Activated T-helper 9 cell treated with anti-CD3 and anti-CD28 coated beads, Interleukin-2, amount 50 U/mL, for 16 hours (primary cell): ENCODE results near the gene SLC35E2B.

ENCODE experiments used
- DNase-seq: peaks from one replicate; pipeline ENCODE4 v3.0.0-alpha.2; 2020; ENCODE audit warnings: low read depth

SLC35E2B gene

GRCh38 chr1:1623631-1624442 lies 68.8 kb downstream of the SLC35E2B start:
- DNase-seq = no peak

GRCh38 chr1:1623181-1623630 lies 69.4 kb downstream of the SLC35E2B start:
- no peak for DNase-seq

- DNase-seq = no peak
Observed at GRCh38 chr1:1622788-1623094, 69.9 kb downstream of the SLC35E2B start.

- DNase-seq = no peak
Observed at GRCh38 chr1:1622010-1622787, 70.4 kb downstream of the SLC35E2B start.

GRCh38 chr1:1621173-1622009 lies 71.2 kb downstream of the SLC35E2B start:
- DNase-seq = no peak

- no peak for DNase-seq
Observed at GRCh38 chr1:1620433-1621139, 72.0 kb downstream of the SLC35E2B start.

- no peak for DNase-seq
Observed at GRCh38 chr1:1619917-1620361, 72.7 kb downstream of the SLC35E2B start.

GRCh38 chr1:1618396-1619068 lies 74.1 kb downstream of the SLC35E2B start:
- DNase-seq = no peak

GRCh38 chr1:1617925-1618324 lies 74.7 kb downstream of the SLC35E2B start:
- DNase-seq = no peak

GRCh38 chr1:1617516-1617915 lies 75.1 kb downstream of the SLC35E2B start:
- no peak for DNase-seq

- DNase-seq = no peak
Observed at GRCh38 chr1:1616838-1617237, 75.8 kb downstream of the SLC35E2B start.

GRCh38 chr1:1616045-1616790 lies 76.4 kb downstream of the SLC35E2B start:
- DNase-seq = peak; percentile 34

- peak; percentile 96 for DNase-seq
Observed at GRCh38 chr1:1615256-1616044, 77.1 kb downstream of the SLC35E2B start, which contains the start of gene MIB2. TSS of gene MIB2 (plus strand) at chr1:1615500. CDS start at chr1:1623453, 7,953 bp downstream.

- no peak for DNase-seq
Observed at GRCh38 chr1:1614954-1615255, 77.7 kb downstream of the SLC35E2B start.

- DNase-seq = peak; percentile 49
Observed at GRCh38 chr1:1614204-1614953, 78.2 kb downstream of the SLC35E2B start.

GRCh38 chr1:1613509-1614082 lies 79.0 kb downstream of the SLC35E2B start:
- DNase-seq = no peak

- DNase-seq = no peak
Observed at GRCh38 chr1:1612104-1612400, 80.5 kb downstream of the SLC35E2B start.

- DNase-seq = no peak
Observed at GRCh38 chr1:1610796-1611195, 81.8 kb downstream of the SLC35E2B start.
